Measurements from ENCODE around the gene PODXL. TPM values are rescaled to one million over a fixed set of nuclear protein-coding genes. Genes with fewer than 3 reads are reported as not detected.

Gene PODXL
- polyA plus RNA-seq, 2 of the 4 experiments (the other 2 are of a cell fraction), result 13.2 to 35.3 TPM

- ATAC-seq (no peak), FAIRE-seq (no peak), DNase-seq (ENCODE audit: low read depth in 1 of 2, low spot score in 1 of 2) (no peak)
- no peaks in the 10 kb centered on the region for H3K9me3 ChIP-seq
- no peak overlapping the region; the same call in 2 of the 3 replicates for H3K4me2 ChIP-seq
- 89% methylated on average over 31 of the region's 32 CpGs for WGBS (ENCODE audit: missing lambda C conversion rate)
- TF ChIP-seq MYC (IDR thresholded peaks at IDR 0.05; ENCODE audit: borderline replicate concordance, low read length), result no peak
- TF ChIP-seq PHF8 (IDR thresholded peaks at IDR 0.05; ENCODE audit: borderline replicate concordance, low read depth), result no peak
- TF ChIP-seq HOXB13 (CRISPR knock-in tag; IDR thresholded peaks at IDR 0.05; ENCODE audit: low read depth), result no peak
- TF ChIP-seq JUNB (IDR thresholded peaks at IDR 0.05), result no peak
- no peak for TF ChIP-seq HEYL (CRISPR knock-in tag; IDR thresholded peaks at IDR 0.05)
- no peak for TF ChIP-seq ESRRA (IDR thresholded peaks at IDR 0.05; ENCODE audit: borderline replicate concordance, low read length)
- no peak for TF ChIP-seq MAZ (IDR thresholded peaks at IDR 0.05; ENCODE audit: borderline replicate concordance, low read depth, low read length)
- TF ChIP-seq EHMT2 (IDR thresholded peaks at IDR 0.05; ENCODE audit: low read depth), result no peak
- TF ChIP-seq CBX2 (IDR thresholded peaks at IDR 0.05; ENCODE audit: borderline replicate concordance, low read depth), result no peak
- no peak for TF ChIP-seq USF2 (IDR thresholded peaks at IDR 0.05)
- TF ChIP-seq NFE2L2 (conservative IDR thresholded peaks at IDR 0.05; ENCODE audit: low read length), result no peak
- TF ChIP-seq SMC3 (IDR thresholded peaks at IDR 0.05), result no peak
- TF ChIP-seq NPAS2 (CRISPR knock-in tag; IDR thresholded peaks at IDR 0.05; ENCODE audit: borderline replicate concordance), result no peak
- TF ChIP-seq HES2 (IDR thresholded peaks at IDR 0.05), result no peak
- no peak for TF ChIP-seq NR3C1 (IDR thresholded peaks at IDR 0.05)
- TF ChIP-seq RAD21 (conservative IDR thresholded peaks at IDR 0.05 in 1 of 2, IDR thresholded peaks at IDR 0.05 in 1 of 2), result no peak
- no peak for TF ChIP-seq BHLHE40 (IDR thresholded peaks at IDR 0.05; ENCODE audit: low read depth, low read length)
- ChIA-PET CTCF (interaction anchor here (0.7 to 1.9 kb wide), 6 partner anchors 12 to 97 kb away, joined by 3 to 7 read pairs (median 4); no protein-coding TSS in a partner anchor), POLR2A (no interaction called here)
- peaks cover 13% of the 10 kb centered on the region; the same call in 2 of the 3 replicates for H3K4me1 ChIP-seq
- no peak overlapping the region for H3K27ac ChIP-seq
- H3K4me3 ChIP-seq, result no peak overlapping the region
These were observed 1.4 kb upstream of the PODXL start for GRCh38 chr7:131557652-131558385.

- peak overlapping the region; percentile 81 to 93 for H3K27ac ChIP-seq
- CTCF ChIA-PET, result interaction anchor here (0.8 to 0.9 kb wide), 2 partner anchors 69 to 98 kb away, joined by 3 to 4 read pairs; no protein-coding TSS in a partner anchor
- peak overlapping the region; percentile 60 for H3K4me3 ChIP-seq
- POLR2A ChIA-PET, result no interaction called here
- H3K9me3 ChIP-seq, result no peaks in the 10 kb centered on the region
- H3K4me2 ChIP-seq, result peak overlapping the region; percentile 100
- FAIRE-seq (no peak), ATAC-seq (peak; percentile 7 to 49; a peak in 4 of 6 replicates), DNase-seq (ENCODE audit: low read depth in 1 of 2, low spot score in 1 of 2) (no peak)
- WGBS (ENCODE audit: missing lambda C conversion rate), result 29% methylated on average over 18 of the region's 25 CpGs
- peaks cover 13% of the 10 kb centered on the region; the same call in 2 of the 3 replicates for H3K4me1 ChIP-seq
- TF ChIP-seq CBX8 (IDR thresholded peaks at IDR 0.05), result no peak
- TF ChIP-seq TFCP2L1 (CRISPR knock-in tag; IDR thresholded peaks at IDR 0.05), result no peak
- TF ChIP-seq JUN (IDR thresholded peaks at IDR 0.05), result no peak
- TF ChIP-seq PBX3 (IDR thresholded peaks at IDR 0.05), result no peak
- TF ChIP-seq HEYL (CRISPR knock-in tag; IDR thresholded peaks at IDR 0.05), result no peak
- TF ChIP-seq CBX2 (IDR thresholded peaks at IDR 0.05; ENCODE audit: borderline replicate concordance, low read depth), result no peak
- no peak for TF ChIP-seq SREBF2 (IDR thresholded peaks at IDR 0.05)
- TF ChIP-seq POLR2A (IDR thresholded peaks at IDR 0.05; ENCODE audit: low read length), result no peak
These were observed 652 bp upstream of the PODXL start for GRCh38 chr7:131556909-131557651.

Data from A549 (cell line).